Sigmoid colon (tissue), 4 donors: ENCODE measurements around the gene CLDN12.

Experiments used
- CTCF ChIP-seq, 4 experiments: fragments of 450-650 bp in 3 of 4; fragments of 200-600 bp in 1 of 4; IDR thresholded peaks; one replicate each; pipeline ENCODE4 v1.5.1; 2016 to 2019; ENCODE audit warnings: antibody characterized with exemption in 4 of 4, mild to moderate bottlenecking in 3 of 4, moderate library complexity in 2 of 4
- POLR2A ChIP-seq, 2 donors: fragments of 450-650 bp; IDR thresholded peaks; one replicate each; pipeline ENCODE4 v1.6.1; 2016; ENCODE audit warnings: antibody characterized with exemption in 2 of 2, mild to moderate bottlenecking in 2 of 2, moderate library complexity in 2 of 2
- POLR2AphosphoS5 ChIP-seq, 4 donors: sonication (generic); formaldehyde crosslinking; IDR thresholded peaks; one replicate each; pipeline ENCODE4 v1.6.1; 2017; ENCODE audit warnings: antibody characterized with exemption in 4 of 4

GRCh38 chr7:90421651-90422050, 18.4 kb downstream of the CLDN12 start:
- TF ChIP-seq POLR2A (IDR thresholded peaks at IDR 0.05) (no peak), CTCF (IDR thresholded peaks at IDR 0.05) (no peak), POLR2AphosphoS5 (IDR thresholded peaks at IDR 0.05) (no peak)
